PC-3 (cell line): ENCODE measurements around the gene XPO1. TPM values are rescaled to one million over a fixed set of nuclear protein-coding genes. Genes with fewer than 3 reads are reported as not detected.

Experiments
- ATAC-seq: fragments of 200-7000 bp; cut with Tn5 transposase; 2 replicates; pipeline ENCODE4 v1.9.1; 2020; ENCODE audit warnings: mild to moderate bottlenecking, moderate library complexity
- BruUV-seq: library from RNA; stranded (reverse); fragments of 400-500 nt; replicated peaks from 2 replicates; lab custom pipeline; 2021; lab: Mats Ljungman, UMichigan
- CTCF ChIA-PET: fragments of 300-600 bp; sonication (Branson Sonifier 250); formaldehyde crosslinking; loops from one replicate; lab custom pipeline; 2022; ENCODE audit warnings: antibody characterized with exemption; lab: Charles Lee
- POLR2A ChIA-PET: fragments of 300-600 bp; sonication (Branson Sonifier 250); formaldehyde crosslinking; loops from one replicate; lab custom pipeline; 2022; ENCODE audit warnings: antibody characterized with exemption; ENCODE audit not compliant: unreplicated experiment; lab: Charles Lee
- DNase-seq: peaks from one replicate; pipeline ENCODE4 v3.0.0-alpha.2; 2015
- H2AFZ ChIP-seq: fragments of 300-600 bp; sonication (generic); 2 replicates; pipeline ENCODE4 v1.6.0; 2016; ENCODE audit warnings: antibody characterized with exemption, low read length
- H3F3A ChIP-seq: fragments of 300-600 bp; sonication (generic); one replicate; pipeline ENCODE4 v1.6.0; 2017; ENCODE audit warnings: antibody characterized with exemption, low read length, control low read depth, mild to moderate bottlenecking; ENCODE audit not compliant: unreplicated experiment
- H3K27ac ChIP-seq: fragments of 300-600 bp; sonication (generic); 2 replicates; pipeline ENCODE4 v1.5.1; 2016; ENCODE audit warnings: mild to moderate bottlenecking, low read length
- H3K27me3 ChIP-seq: fragments of 300-600 bp; sonication (generic); 2 replicates; pipeline ENCODE4 v1.6.1; 2016; ENCODE audit warnings: low read length, mixed read lengths
- H3K36me3 ChIP-seq: fragments of 300-600 bp; sonication (generic); 2 replicates; pipeline ENCODE4 v1.6.1; 2016; ENCODE audit warnings: low read depth, mixed run types, low read length, mixed read lengths
- H3K4me1 ChIP-seq: fragments of 300-600 bp; sonication (generic); 2 replicates; pipeline ENCODE4 v1.5.1; 2016; ENCODE audit warnings: low read length; ENCODE audit not compliant: insufficient read depth
- H3K4me2 ChIP-seq: fragments of 300-600 bp; sonication (generic); 2 replicates; pipeline ENCODE4 v1.6.0; 2016; ENCODE audit warnings: low read length
- H3K4me3 ChIP-seq: fragments of 300-600 bp; sonication (generic); 2 replicates; pipeline ENCODE4 v1.5.1; 2016; ENCODE audit warnings: mild to moderate bottlenecking, low read length, mixed read lengths
- H3K79me2 ChIP-seq: fragments of 300-600 bp; sonication (generic); 2 replicates; pipeline ENCODE4 v1.6.1; 2017; ENCODE audit warnings: low read length, mixed read lengths
- H3K9ac ChIP-seq: fragments of 300-600 bp; sonication (generic); 2 replicates; pipeline ENCODE4 v1.6.0; 2016; ENCODE audit warnings: mild to moderate bottlenecking, low read length
- H3K9me2 ChIP-seq: fragments of 300-600 bp; sonication (generic); replicated peaks from 2 replicates; pipeline ENCODE4 v1.6.1; 2016; ENCODE audit warnings: mixed run types, low read length, mixed read lengths
- H3K9me3 ChIP-seq: fragments of 300-600 bp; sonication (generic); 2 replicates; pipeline ENCODE4 v1.6.1; 2016; ENCODE audit warnings: low read length, mixed read lengths
- H4K20me1 ChIP-seq: fragments of 300-600 bp; sonication (generic); 2 replicates; pipeline ENCODE4 v1.6.1; 2016; ENCODE audit warnings: low read length, mixed read lengths
- CTCF ChIP-seq: fragments of 300-600 bp; sonication (generic); conservative IDR thresholded peaks from 2 replicates; pipeline ENCODE4 v1.5.1; 2017; ENCODE audit warnings: antibody characterized with exemption, low read depth, mild to moderate bottlenecking, low read length
- EZH2 ChIP-seq: fragments of 300-600 bp; sonication (generic); IDR thresholded peaks from one replicate; pipeline ENCODE4 v1.6.1; 2017; ENCODE audit warnings: antibody characterized with exemption, mild to moderate bottlenecking, low read length; ENCODE audit not compliant: unreplicated experiment
- EZH2phosphoT487 ChIP-seq: fragments of 300-600 bp; sonication (generic); IDR thresholded peaks from 2 replicates; pipeline ENCODE4 v1.6.1; 2018; ENCODE audit warnings: mild to moderate bottlenecking, antibody characterized with exemption, low read length, borderline replicate concordance
- intact Hi-C: fragments of 100-400 bp; cut with micrococcal nuclease; formaldehyde crosslinking; loops from 2 replicates; pipeline ENCODE4 v1.9.0; 2023
- total RNA-seq: library from RNA; depleted of rRNA; stranded (reverse); fragments of >200 nt; gene quantifications from 2 replicates; pipeline ENCODE4 v1.2.3, GENCODE V29; 2014

Gene XPO1
- total RNA-seq, 1 experiment from 2014 or later, result 138 TPM

- Histone ChIP-seq H2AFZ (no peak overlapping the region), H3K9ac (no peak overlapping the region), H3K79me2 (peaks cover 99% of the 10 kb centered on the region), H3K9me2 (no peaks in the 10 kb centered on the region), H3K4me1 (peaks cover 21% of the 10 kb centered on the region), H3K27ac (no peak overlapping the region), H3K9me3 (no peaks in the 10 kb centered on the region), H3K36me3 (peaks cover 54% of the 10 kb centered on the region), H4K20me1 (peaks cover 78% of the 10 kb centered on the region), H3K4me3 (no peak overlapping the region), H3F3A (no peaks in the 10 kb centered on the region), H3K27me3 (no peaks in the 10 kb centered on the region), H3K4me2 (no peak overlapping the region)
- intact Hi-C loops, result loop anchor here (10.0 kb wide), 2 partner anchors 324 to 354 kb away; partner anchors contain the start of genes CCT4 and FAM161A
- ATAC-seq (no peak), DNase-seq (no peak)
- TF ChIP-seq EZH2, result no peak
- no peak for TF ChIP-seq CTCF
- TF ChIP-seq EZH2phosphoT487, result no peak
- POLR2A ChIA-PET, result interaction anchor here (0.6 to 0.7 kb wide), 2 partner anchors 15 to 106 kb away, joined by 3 to 4 read pairs; no protein-coding TSS in a partner anchor
- no TSS peak for BruUV-seq
- CTCF ChIA-PET, result no interaction called here
Observed at GRCh38 chr2:61530749-61531148, 7.4 kb downstream of the XPO1 start.

GRCh38 chr2:61529944-61530735 lies 8.0 kb downstream of the XPO1 start:
- DNase-seq, result no peak
- Histone ChIP-seq H3K27me3 (no peaks in the 10 kb centered on the region), H2AFZ (no peak overlapping the region), H3K4me1 (peaks cover 20% of the 10 kb centered on the region), H3K27ac (no peak overlapping the region), H3K4me2 (no peak overlapping the region), H3K9me3 (no peaks in the 10 kb centered on the region), H3K36me3 (peaks cover 61% of the 10 kb centered on the region), H3F3A (no peaks in the 10 kb centered on the region), H3K4me3 (no peak overlapping the region), H3K9ac (no peak overlapping the region), H3K79me2 (peaks cover 99% of the 10 kb centered on the region), H4K20me1 (peaks cover 78% of the 10 kb centered on the region), H3K9me2 (no peaks in the 10 kb centered on the region)
- intact Hi-C loops, result loop anchor here (10.0 kb wide), 2 partner anchors 325 to 355 kb away; partner anchors contain the start of genes CCT4 and FAM161A
- ATAC-seq, result no peak
- CTCF ChIA-PET, result no interaction called here
- TF ChIP-seq EZH2phosphoT487 (no peak), EZH2 (no peak), CTCF (no peak)
- no TSS peak for BruUV-seq
- POLR2A ChIA-PET, result interaction anchor here (0.6 to 0.7 kb wide), 3 partner anchors 15 to 325 kb away, joined by 3 to 4 read pairs (median 3); no protein-coding TSS in a partner anchor

- Histone ChIP-seq H3K4me3 (no peak overlapping the region), H3K9ac (no peak overlapping the region), H3K4me2 (no peak overlapping the region), H3F3A (no peaks in the 10 kb centered on the region), H3K36me3 (peaks cover 68% of the 10 kb centered on the region), H4K20me1 (peaks cover 36% of the 10 kb centered on the region), H3K27me3 (no peaks in the 10 kb centered on the region), H3K79me2 (peaks cover 95% of the 10 kb centered on the region), H3K27ac (no peak overlapping the region), H2AFZ (no peak overlapping the region), H3K9me2 (no peaks in the 10 kb centered on the region), H3K4me1 (no peaks in the 10 kb centered on the region), H3K9me3 (no peaks in the 10 kb centered on the region)
- ATAC-seq (no peak), DNase-seq (no peak)
- intact Hi-C loops, result no loop called here
- ChIA-PET POLR2A (no interaction called here), CTCF (no interaction called here)
- BruUV-seq, result no TSS peak
- TF ChIP-seq EZH2phosphoT487 (no peak), CTCF (no peak), EZH2 (no peak)
Observed at GRCh38 chr2:61520261-61520660, 17.9 kb downstream of the XPO1 start.
